ENCODE data around the gene PPP1R27.

Gene PPP1R27

GRCh38 chr17:81860756-81861568, 26.1 kb upstream of the PPP1R27 start:
- H3K4me1 ChIP-seq (ENCODE audit: control insufficient read depth, insufficient read depth, low read length), result no peaks in the 10 kb centered on the region
- WGBS (ENCODE audit: insufficient coverage, insufficient read length), result no CpG with 5 or more reads among the region's 74 CpGs
- H3K4me3 ChIP-seq (ENCODE audit: low read length), result peak overlapping the region; percentile 81
- H3K27me3 ChIP-seq (ENCODE audit: control insufficient read depth, insufficient read depth, low read length), result no peaks in the 10 kb centered on the region
- H3K9me3 ChIP-seq (ENCODE audit: control insufficient read depth, insufficient read depth, low read length), result no peaks in the 10 kb centered on the region
- H3K27ac ChIP-seq (ENCODE audit: low read length), result no peak overlapping the region
- DNase-seq (ENCODE audit: low read depth, low spot score), result peak; percentile 99
- H3K36me3 ChIP-seq (ENCODE audit: control insufficient read depth, insufficient read depth, low read length), result peaks cover 9% of the 10 kb centered on the region

- Histone ChIP-seq H3K4me1 (ENCODE audit: control insufficient read depth, insufficient read depth, low read length) (no peaks in the 10 kb centered on the region), H3K27me3 (ENCODE audit: control insufficient read depth, insufficient read depth, low read length) (no peaks in the 10 kb centered on the region), H3K9me3 (ENCODE audit: control insufficient read depth, insufficient read depth, low read length) (no peaks in the 10 kb centered on the region), H3K36me3 (ENCODE audit: control insufficient read depth, insufficient read depth, low read length) (peaks cover 11% of the 10 kb centered on the region), H3K4me3 (ENCODE audit: low read length) (peak within 1 kb of the TSS; percentile 81), H3K27ac (ENCODE audit: low read length) (no peak within 1 kb of the TSS)
- no peak for DNase-seq (ENCODE audit: low read depth, low spot score)
- no CpG with 5 or more reads among the region's 95 CpGs for WGBS (ENCODE audit: insufficient coverage, insufficient read length)
Observed at GRCh38 chr17:81859906-81860755, 25.3 kb upstream of the PPP1R27 start, which contains the start of gene P4HB. P4HB (minus strand) TSS chr17:81860535; CDS start chr17:81860471, 64 bp downstream.

GRCh38 chr17:81858967-81859905, 24.4 kb upstream of the PPP1R27 start:
- Histone ChIP-seq H3K36me3 (ENCODE audit: control insufficient read depth, insufficient read depth, low read length) (peaks cover 16% of the 10 kb centered on the region), H3K4me1 (ENCODE audit: control insufficient read depth, insufficient read depth, low read length) (no peaks in the 10 kb centered on the region), H3K4me3 (ENCODE audit: low read length) (peak overlapping the region; percentile 79; the same call in 1 of the 2 replicates), H3K27me3 (ENCODE audit: control insufficient read depth, insufficient read depth, low read length) (no peaks in the 10 kb centered on the region), H3K9me3 (ENCODE audit: control insufficient read depth, insufficient read depth, low read length) (no peaks in the 10 kb centered on the region), H3K27ac (ENCODE audit: low read length) (no peak overlapping the region)
- WGBS (ENCODE audit: insufficient coverage, insufficient read length), result no CpG with 5 or more reads among the region's 23 CpGs
- DNase-seq (ENCODE audit: low read depth, low spot score), result no peak

- Histone ChIP-seq H3K27ac (ENCODE audit: low read length) (no peak overlapping the region), H3K36me3 (ENCODE audit: control insufficient read depth, insufficient read depth, low read length) (peaks cover 23% of the 10 kb centered on the region), H3K4me3 (ENCODE audit: low read length) (no peak overlapping the region), H3K27me3 (ENCODE audit: control insufficient read depth, insufficient read depth, low read length) (no peaks in the 10 kb centered on the region), H3K9me3 (ENCODE audit: control insufficient read depth, insufficient read depth, low read length) (no peaks in the 10 kb centered on the region), H3K4me1 (ENCODE audit: control insufficient read depth, insufficient read depth, low read length) (no peaks in the 10 kb centered on the region)
- no peak for DNase-seq (ENCODE audit: low read depth, low spot score)
- WGBS (ENCODE audit: insufficient coverage, insufficient read length), result no CpG with 5 or more reads among the region's 30 CpGs
Observed at GRCh38 chr17:81858170-81858966, 23.5 kb upstream of the PPP1R27 start.

- no CpG with 5 or more reads among the region's 29 CpGs for WGBS (ENCODE audit: insufficient coverage, insufficient read length)
- Histone ChIP-seq H3K4me1 (ENCODE audit: control insufficient read depth, insufficient read depth, low read length) (no peaks in the 10 kb centered on the region), H3K4me3 (ENCODE audit: low read length) (no peak overlapping the region), H3K27ac (ENCODE audit: low read length) (no peak overlapping the region), H3K36me3 (ENCODE audit: control insufficient read depth, insufficient read depth, low read length) (peaks cover 39% of the 10 kb centered on the region), H3K27me3 (ENCODE audit: control insufficient read depth, insufficient read depth, low read length) (no peaks in the 10 kb centered on the region), H3K9me3 (ENCODE audit: control insufficient read depth, insufficient read depth, low read length) (no peaks in the 10 kb centered on the region)
- DNase-seq (ENCODE audit: low read depth, low spot score), result no peak
Observed at GRCh38 chr17:81854974-81855774, 20.3 kb upstream of the PPP1R27 start.

- no peaks in the 10 kb centered on the region for H3K9me3 ChIP-seq (ENCODE audit: control insufficient read depth, insufficient read depth, low read length)
- no peak overlapping the region for H3K4me3 ChIP-seq (ENCODE audit: low read length)
- H3K27me3 ChIP-seq (ENCODE audit: control insufficient read depth, insufficient read depth, low read length), result no peaks in the 10 kb centered on the region
- H3K4me1 ChIP-seq (ENCODE audit: control insufficient read depth, insufficient read depth, low read length), result no peaks in the 10 kb centered on the region
- WGBS (ENCODE audit: insufficient coverage, insufficient read length), result no CpG with 5 or more reads among the region's 12 CpGs
- DNase-seq (ENCODE audit: low read depth, low spot score), result no peak
- no peak overlapping the region for H3K27ac ChIP-seq (ENCODE audit: low read length)
- peaks cover 35% of the 10 kb centered on the region for H3K36me3 ChIP-seq (ENCODE audit: control insufficient read depth, insufficient read depth, low read length)
Observed at GRCh38 chr17:81852237-81852636, 17.4 kb upstream of the PPP1R27 start.

GRCh38 chr17:81851423-81851822, 16.6 kb upstream of the PPP1R27 start:
- peaks cover 43% of the 10 kb centered on the region for H3K36me3 ChIP-seq (ENCODE audit: control insufficient read depth, insufficient read depth, low read length)
- H3K27ac ChIP-seq (ENCODE audit: low read length), result no peak overlapping the region
- no peak for DNase-seq (ENCODE audit: low read depth, low spot score)
- no peak overlapping the region for H3K4me3 ChIP-seq (ENCODE audit: low read length)
- WGBS (ENCODE audit: insufficient coverage, insufficient read length), result no CpG with 5 or more reads among the region's 16 CpGs
- no peaks in the 10 kb centered on the region for H3K27me3 ChIP-seq (ENCODE audit: control insufficient read depth, insufficient read depth, low read length)
- no peaks in the 10 kb centered on the region for H3K4me1 ChIP-seq (ENCODE audit: control insufficient read depth, insufficient read depth, low read length)
- H3K9me3 ChIP-seq (ENCODE audit: control insufficient read depth, insufficient read depth, low read length), result no peaks in the 10 kb centered on the region

- DNase-seq (ENCODE audit: low read depth, low spot score), result no peak
- peaks cover 54% of the 10 kb centered on the region for H3K36me3 ChIP-seq (ENCODE audit: control insufficient read depth, insufficient read depth, low read length)
- H3K27ac ChIP-seq (ENCODE audit: low read length), result no peak overlapping the region
- H3K4me3 ChIP-seq (ENCODE audit: low read length), result no peak overlapping the region
- no CpG with 5 or more reads among the region's 12 CpGs for WGBS (ENCODE audit: insufficient coverage, insufficient read length)
- no peaks in the 10 kb centered on the region for H3K27me3 ChIP-seq (ENCODE audit: control insufficient read depth, insufficient read depth, low read length)
- H3K4me1 ChIP-seq (ENCODE audit: control insufficient read depth, insufficient read depth, low read length), result no peaks in the 10 kb centered on the region
- no peaks in the 10 kb centered on the region for H3K9me3 ChIP-seq (ENCODE audit: control insufficient read depth, insufficient read depth, low read length)
Observed at GRCh38 chr17:81849457-81849856, 14.6 kb upstream of the PPP1R27 start.

All from iPS DF 6.9 (cell line).